ENCODE measurements around the gene AGK.

GRCh38 chr7:141522657-141523342 lies 28.4 kb upstream of the AGK start:
- TF ChIP-seq EZH2phosphoT487 (IDR thresholded peaks at IDR 0.05; ENCODE audit: low read depth, severe bottlenecking, unreplicated experiment) (no peak), EZH2 (IDR thresholded peaks at IDR 0.05; ENCODE audit: borderline replicate concordance) (no peak)
